OCI-M1 (cell line): ENCODE data around the gene MORN2.

ENCODE experiments used
- DNase-seq: peaks from one replicate; lab custom pipeline; 2025; lab: John Stamatoyannopoulos, UW

Gene MORN2

GRCh38 chr2:38875576-38876367, at the start of gene MORN2, which contains the start of gene DHX57:
Gene MORN2 (plus strand): TSS chr2:38875976.
Gene DHX57 (minus strand): TSS chr2:38875934. CDS start chr2:38868405, 7,529 bp downstream.
- peak; percentile 88 for DNase-seq

- peak; percentile 87 for DNase-seq
Measured at GRCh38 chr2:38827539-38828145, 48.1 kb upstream of the MORN2 start.

GRCh38 chr2:38828460-38828859, 47.3 kb upstream of the MORN2 start:
- no peak for DNase-seq

GRCh38 chr2:38829971-38830370, 45.8 kb upstream of the MORN2 start:
- no peak for DNase-seq

GRCh38 chr2:38830526-38831159, 45.1 kb upstream of the MORN2 start:
- DNase-seq = no peak

GRCh38 chr2:38835015-38835601, 40.7 kb upstream of the MORN2 start:
- DNase-seq = peak; percentile 75

GRCh38 chr2:38835990-38836389, 39.8 kb upstream of the MORN2 start:
- DNase-seq = no peak

- DNase-seq = no peak
Measured at GRCh38 chr2:38836791-38837190, 39.0 kb upstream of the MORN2 start.

- no peak for DNase-seq
Measured at GRCh38 chr2:38850045-38850444, 25.7 kb upstream of the MORN2 start.

GRCh38 chr2:38856165-38856564, 19.6 kb upstream of the MORN2 start:
- DNase-seq = peak; percentile 29

GRCh38 chr2:38862476-38862875, 13.3 kb upstream of the MORN2 start:
- no peak for DNase-seq

- peak; percentile 2 for DNase-seq
Measured at GRCh38 chr2:38863061-38863695, 12.6 kb upstream of the MORN2 start.

- no peak for DNase-seq
Measured at GRCh38 chr2:38866773-38867443, 8.9 kb upstream of the MORN2 start.

- no peak for DNase-seq
Measured at GRCh38 chr2:38871432-38871831, 4.3 kb upstream of the MORN2 start.

GRCh38 chr2:38873763-38874162, 2.0 kb upstream of the MORN2 start:
- DNase-seq = no peak

GRCh38 chr2:38875227-38875575, 575 bp upstream of the MORN2 start:
- DNase-seq = no peak

- no peak for DNase-seq
Measured at GRCh38 chr2:38876407-38876806, 631 bp downstream of the MORN2 start.

GRCh38 chr2:38886063-38886462, 10.3 kb downstream of the MORN2 start:
- no peak for DNase-seq

GRCh38 chr2:38887347-38887746, 11.6 kb downstream of the MORN2 start:
- no peak for DNase-seq

- DNase-seq = no peak
Measured at GRCh38 chr2:38887902-38888554, 12.3 kb downstream of the MORN2 start.

GRCh38 chr2:38889045-38889444, 13.3 kb downstream of the MORN2 start:
- no peak for DNase-seq
